Activated CD8-positive, alpha-beta T cell treated with anti-CD3 and anti-CD28 coated beads, Interleukin-2, amount 10 ng/mL, durations not matched to agents 7 days and 5 days (primary cell): ENCODE results near the gene FAR2. TPM values are rescaled to one million over a fixed set of nuclear protein-coding genes. Genes with fewer than 3 reads are reported as not detected.

Experiments used
- ATAC-seq: fragments of 150-1000 bp; cut with Tn5 transposase; one replicate; pipeline ENCODE4 v1.10.0; 2021; ENCODE audit warnings: moderate library complexity
- CTCF ChIA-PET: fragments of 350-600 bp; sonication (Branson Sonifier 250); formaldehyde crosslinking; loops from one replicate; lab custom pipeline; 2021; ENCODE audit warnings: antibody characterized with exemption; lab: Charles Lee
- POLR2A ChIA-PET: fragments of 350-600 bp; sonication (Branson Sonifier 250); formaldehyde crosslinking; loops from one replicate; lab custom pipeline; 2021; ENCODE audit warnings: antibody characterized with exemption; lab: Charles Lee
- DNase-seq: peaks from one replicate; pipeline ENCODE4 v3.0.0-alpha.2; 2020
- H3K27ac Mint-ChIP-seq: one replicate; pipeline ENCODE4 v1.8.0; 2021; ENCODE audit warnings: mild to moderate bottlenecking, mixed read lengths
- H3K27me3 Mint-ChIP-seq: one replicate; pipeline ENCODE4 v1.8.0; 2021; ENCODE audit warnings: low read depth, mixed read lengths
- H3K36me3 Mint-ChIP-seq: one replicate; pipeline ENCODE4 v1.8.0; 2021; ENCODE audit warnings: low read depth, mixed read lengths
- H3K4me1 Mint-ChIP-seq: one replicate; pipeline ENCODE4 v1.8.0; 2021; ENCODE audit warnings: low read depth, mixed read lengths
- H3K4me3 Mint-ChIP-seq: one replicate; pipeline ENCODE4 v1.8.0; 2021; ENCODE audit warnings: mild to moderate bottlenecking, mixed read lengths
- H3K9me3 Mint-ChIP-seq: one replicate; pipeline ENCODE4 v1.8.0; 2022; ENCODE audit warnings: mixed read lengths; ENCODE audit not compliant: insufficient read depth
- total RNA-seq, 2 experiments: library from RNA; stranded (reverse); gene quantifications; one replicate each; pipeline ENCODE4 v1.2.3, GENCODE V29; 2021

Gene FAR2
- total RNA-seq, 2 experiments from 2014 or later, result 16.7 to 20.8 TPM

DNA sequence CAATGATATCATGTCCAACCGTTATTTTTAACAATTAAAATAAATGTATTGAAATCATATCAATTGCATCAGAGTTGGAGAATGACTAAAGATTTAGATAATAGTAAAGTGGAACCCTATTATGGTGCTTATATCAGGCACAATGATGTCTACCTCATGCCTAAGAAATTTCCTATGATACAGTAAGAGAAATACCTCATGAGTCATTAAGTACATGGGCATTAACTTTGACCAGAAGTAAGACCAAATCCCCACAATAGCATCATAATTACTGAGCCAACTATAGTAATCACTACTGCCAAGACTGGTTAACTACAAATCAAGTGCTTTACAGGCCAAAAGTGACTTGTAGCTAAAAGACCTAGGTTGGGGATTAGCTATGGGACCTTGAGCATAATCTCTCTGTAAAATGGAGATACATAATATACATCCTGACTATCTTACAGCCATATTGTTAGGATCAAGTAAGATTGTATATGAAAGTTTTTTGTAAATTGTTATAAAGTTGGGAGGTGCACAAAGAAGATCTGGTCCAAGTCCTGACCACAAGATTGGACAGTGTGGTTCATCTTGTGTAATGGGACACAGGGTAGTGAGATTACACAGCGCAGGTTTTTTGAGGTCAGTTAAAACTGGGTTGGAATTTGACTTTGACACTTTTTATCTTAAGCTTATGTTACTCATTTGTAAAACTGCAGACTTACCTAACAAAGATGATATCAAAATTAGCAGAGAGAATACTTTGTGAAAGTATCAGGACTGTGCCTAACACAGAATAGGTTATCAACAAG, 171.4 kb downstream of the FAR2 start:
- no peak overlapping the region for H3K4me3 Mint-ChIP-seq
- ATAC-seq, result no peak
- CTCF ChIA-PET, result interaction anchor here (1.2 to 1.5 kb wide), 3 partner anchors 27 to 248 kb away, joined by 3 to 6 read pairs (median 3); no protein-coding TSS in a partner anchor

GRCh38 chr12:29322157-29322556, 173.1 kb downstream of the FAR2 start:
- CTCF ChIA-PET, result interaction anchor here (1.5 kb wide), 1 partner anchor 234 kb away, joined by 6 read pairs; no protein-coding TSS in a partner anchor
- H3K27me3 Mint-ChIP-seq, result no peaks in the 10 kb centered on the region
- POLR2A ChIA-PET, result no interaction called here
- DNase-seq (no peak), ATAC-seq (no peak)
- no peak overlapping the region for H3K4me3 Mint-ChIP-seq
- peaks cover 12% of the 10 kb centered on the region for H3K4me1 Mint-ChIP-seq
- H3K27ac Mint-ChIP-seq, result no peak overlapping the region
- H3K36me3 Mint-ChIP-seq, result peaks cover 33% of the 10 kb centered on the region
- no peaks in the 10 kb centered on the region for H3K9me3 Mint-ChIP-seq

More for the DNA sequence above, 171.4 kb downstream of the FAR2 start:
- no peak overlapping the region for H3K27ac Mint-ChIP-seq
- H3K27me3 Mint-ChIP-seq, result no peaks in the 10 kb centered on the region
- H3K9me3 Mint-ChIP-seq, result no peaks in the 10 kb centered on the region
- peaks cover 29% of the 10 kb centered on the region for H3K36me3 Mint-ChIP-seq
- DNase-seq, result no peak
- POLR2A ChIA-PET, result no interaction called here
- H3K4me1 Mint-ChIP-seq, result peaks cover 12% of the 10 kb centered on the region

- H3K27ac Mint-ChIP-seq, result no peak overlapping the region
- ATAC-seq (no peak), DNase-seq (no peak)
- no peak overlapping the region for H3K4me3 Mint-ChIP-seq
- H3K4me1 Mint-ChIP-seq, result no peaks in the 10 kb centered on the region
- no peaks in the 10 kb centered on the region for H3K27me3 Mint-ChIP-seq
- H3K36me3 Mint-ChIP-seq, result peaks cover 18% of the 10 kb centered on the region
- ChIA-PET CTCF (interaction anchor here (2.7 kb wide), 1 partner anchor 12 kb away, joined by 18 read pairs; no protein-coding TSS in a partner anchor), POLR2A (no interaction called here)
- no peaks in the 10 kb centered on the region for H3K9me3 Mint-ChIP-seq
Observed at GRCh38 chr12:29329411-29329810, 180.3 kb downstream of the FAR2 start.

- ChIA-PET CTCF (no interaction called here), POLR2A (no interaction called here)
- Mint-ChIP-seq H3K4me3 (no peak overlapping the region), H3K36me3 (peaks cover 10% of the 10 kb centered on the region), H3K27me3 (no peaks in the 10 kb centered on the region), H3K27ac (no peak overlapping the region), H3K9me3 (no peaks in the 10 kb centered on the region), H3K4me1 (no peaks in the 10 kb centered on the region)
- DNase-seq (no peak), ATAC-seq (no peak)
Observed at GRCh38 chr12:29333178-29333577, 184.1 kb downstream of the FAR2 start.

DNA sequence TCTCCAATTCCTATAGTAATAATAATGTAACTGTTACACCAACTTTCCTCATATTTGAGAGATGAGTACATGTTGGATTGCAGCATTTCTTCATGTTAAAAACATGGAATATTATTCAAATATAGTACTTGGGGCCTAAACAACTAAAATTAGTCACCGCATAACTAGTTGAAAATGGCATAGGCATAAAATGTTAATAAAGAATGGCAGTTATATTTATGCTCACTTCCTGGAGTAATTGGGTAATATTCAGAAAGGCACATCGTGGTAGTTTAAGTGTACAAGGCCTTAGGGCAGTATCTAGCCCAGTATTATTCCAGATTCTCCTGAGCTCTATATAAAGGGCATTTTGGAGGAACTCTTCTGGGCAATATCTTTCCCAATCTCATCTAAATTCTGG, 185.9 kb downstream of the FAR2 start:
- ATAC-seq (no peak), DNase-seq (no peak)
- POLR2A ChIA-PET, result no interaction called here
- Mint-ChIP-seq H3K27ac (no peak overlapping the region), H3K4me1 (no peaks in the 10 kb centered on the region), H3K9me3 (no peaks in the 10 kb centered on the region), H3K27me3 (no peaks in the 10 kb centered on the region), H3K36me3 (peaks cover 13% of the 10 kb centered on the region), H3K4me3 (no peak overlapping the region)
- CTCF ChIA-PET, result interaction anchor here (1.4 kb wide), 1 partner anchor 17 kb away, joined by 5 read pairs; no protein-coding TSS in a partner anchor

- Mint-ChIP-seq H3K4me1 (no peaks in the 10 kb centered on the region), H3K36me3 (peaks cover 24% of the 10 kb centered on the region), H3K27me3 (no peaks in the 10 kb centered on the region), H3K27ac (no peak overlapping the region), H3K9me3 (no peaks in the 10 kb centered on the region), H3K4me3 (no peak overlapping the region)
- no peak for DNase-seq
- ATAC-seq, result no peak
- CTCF ChIA-PET, result interaction anchor here (0.7 to 1.5 kb wide), 2 partner anchors 38 to 264 kb away, joined by 3 read pairs; no protein-coding TSS in a partner anchor
- POLR2A ChIA-PET, result no interaction called here
Observed at GRCh38 chr12:29337325-29337724, 188.2 kb downstream of the FAR2 start.

- ATAC-seq (no peak), DNase-seq (no peak)
- POLR2A ChIA-PET, result no interaction called here
- Mint-ChIP-seq H3K27ac (no peak overlapping the region), H3K4me3 (no peak overlapping the region), H3K9me3 (no peaks in the 10 kb centered on the region), H3K27me3 (no peaks in the 10 kb centered on the region), H3K4me1 (no peaks in the 10 kb centered on the region), H3K36me3 (peaks cover 38% of the 10 kb centered on the region)
- CTCF ChIA-PET, result no interaction called here
Observed at GRCh38 chr12:29343022-29343799, 194.1 kb downstream of the FAR2 start.

DNA sequence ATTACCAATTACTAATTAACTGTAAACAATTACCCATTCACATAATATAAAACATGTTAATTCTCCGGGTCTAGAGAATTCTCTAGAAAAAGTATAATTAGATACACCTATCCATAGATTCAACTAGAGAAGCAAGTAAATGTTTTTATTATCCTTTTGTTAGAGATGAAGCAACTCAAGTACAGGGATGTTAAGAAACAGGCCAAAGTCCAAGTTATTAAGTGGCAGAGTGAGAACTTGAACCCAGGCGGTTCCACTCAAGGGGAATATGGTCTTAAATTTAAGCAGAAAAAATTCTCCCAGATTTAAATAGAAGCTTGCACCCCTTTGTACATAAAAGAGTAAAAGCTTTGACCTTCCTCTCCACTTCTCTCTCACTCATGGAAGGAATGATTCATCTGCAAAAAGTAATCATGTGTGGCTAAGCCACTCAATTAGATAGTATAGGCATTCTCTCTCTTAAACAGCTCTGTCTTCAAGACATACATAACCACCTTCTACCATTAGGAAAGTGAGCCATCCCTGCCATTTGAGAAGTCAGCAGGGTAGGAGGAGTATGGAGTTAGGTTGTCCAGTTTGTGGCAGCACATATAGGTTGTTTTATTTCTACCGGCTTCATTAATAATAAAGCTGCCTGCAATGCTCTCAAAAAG, 197.8 kb downstream of the FAR2 start:
- CTCF ChIA-PET, result interaction anchor here (1.5 to 2.0 kb wide), 2 partner anchors 26 to 29 kb away, joined by 3 to 8 read pairs; no protein-coding TSS in a partner anchor
- no peak for ATAC-seq
- Mint-ChIP-seq H3K27ac (no peak overlapping the region), H3K36me3 (peaks cover 33% of the 10 kb centered on the region), H3K9me3 (no peaks in the 10 kb centered on the region), H3K4me3 (no peak overlapping the region), H3K4me1 (no peaks in the 10 kb centered on the region), H3K27me3 (no peaks in the 10 kb centered on the region)
- POLR2A ChIA-PET, result no interaction called here
- DNase-seq, result no peak

DNA sequence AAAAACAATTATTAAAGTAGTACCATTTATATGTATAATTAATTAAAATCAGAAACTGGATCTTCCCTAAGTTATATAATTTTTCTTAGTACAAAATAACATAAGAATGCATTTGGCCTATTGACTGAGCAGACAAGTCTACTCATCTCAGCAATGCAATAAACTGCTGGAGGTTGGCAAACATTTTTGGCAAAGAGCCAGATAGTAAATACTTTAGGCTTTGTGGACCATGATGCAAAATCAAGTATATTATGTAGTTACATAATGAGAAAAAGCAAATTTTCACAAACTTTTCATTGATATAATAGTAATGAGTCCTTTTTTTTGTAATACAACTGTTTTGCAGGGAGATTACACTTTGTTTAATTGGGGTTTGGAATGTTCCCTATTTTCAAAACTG, 201.0 kb downstream of the FAR2 start:
- POLR2A ChIA-PET, result no interaction called here

GRCh38 chr12:29354954-29355353, 205.9 kb downstream of the FAR2 start:
- no peaks in the 10 kb centered on the region for H3K4me1 Mint-ChIP-seq
- ChIA-PET POLR2A (no interaction called here), CTCF (interaction anchor here (1.7 kb wide), 1 partner anchor 26 kb away, joined by 5 read pairs; the partner anchor contains the start of gene ERGIC2)
- no peak overlapping the region for H3K27ac Mint-ChIP-seq
- H3K9me3 Mint-ChIP-seq, result no peaks in the 10 kb centered on the region
- no peak overlapping the region for H3K4me3 Mint-ChIP-seq
- no peak for DNase-seq
- no peak for ATAC-seq
- H3K36me3 Mint-ChIP-seq, result peaks cover 24% of the 10 kb centered on the region
- H3K27me3 Mint-ChIP-seq, result no peaks in the 10 kb centered on the region

More for the DNA sequence above, 201.0 kb downstream of the FAR2 start:
- Mint-ChIP-seq H3K4me3 (no peak overlapping the region), H3K9me3 (no peaks in the 10 kb centered on the region), H3K27me3 (no peaks in the 10 kb centered on the region), H3K27ac (no peak overlapping the region), H3K36me3 (peaks cover 23% of the 10 kb centered on the region), H3K4me1 (no peaks in the 10 kb centered on the region)
- no peak for DNase-seq
- no peak for ATAC-seq
- CTCF ChIA-PET, result no interaction called here

DNA sequence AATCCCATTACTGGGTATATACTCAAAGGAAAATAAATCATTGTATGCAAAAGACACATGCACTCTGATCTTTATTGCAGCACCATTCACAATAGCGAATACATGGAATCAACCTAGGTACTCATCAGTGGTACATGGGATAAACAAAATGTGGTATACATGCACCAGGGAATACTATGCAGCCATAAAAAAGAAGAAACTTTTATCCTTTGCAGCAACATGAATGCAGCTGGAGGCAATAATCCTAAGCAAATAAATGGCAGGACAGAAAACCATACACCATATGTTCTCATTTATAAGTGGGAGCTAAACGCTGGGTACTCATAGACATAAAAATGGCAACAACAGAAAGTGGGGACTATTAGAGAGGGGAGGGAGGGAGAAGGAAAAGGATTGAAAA, 216.0 kb downstream of the FAR2 start:
- POLR2A ChIA-PET, result no interaction called here
- Mint-ChIP-seq H3K27me3 (no peaks in the 10 kb centered on the region), H3K4me1 (no peaks in the 10 kb centered on the region), H3K9me3 (no peaks in the 10 kb centered on the region), H3K27ac (no peak overlapping the region), H3K4me3 (no peak overlapping the region), H3K36me3 (peaks cover 37% of the 10 kb centered on the region)
- DNase-seq (no peak), ATAC-seq (no peak)
- CTCF ChIA-PET, result no interaction called here
